MM.1S (cell line): Measurements from ENCODE around the gene ARSI.

ENCODE experiments used
- DNase-seq: peaks from one replicate; pipeline ENCODE4 v3.0.0-alpha.2; 2015
- H2AFZ ChIP-seq: fragments of 300-600 bp; sonication (generic); 2 replicates; pipeline ENCODE4 v1.6.0; 2016; ENCODE audit warnings: antibody characterized with exemption, low read length
- H3F3A ChIP-seq: fragments of 300-600 bp; sonication (generic); 2 replicates; pipeline ENCODE4 v1.6.1; 2016; ENCODE audit warnings: mild to moderate bottlenecking, antibody characterized with exemption, low read length, moderate library complexity, mixed read lengths; ENCODE audit not compliant: insufficient read depth
- H3K27ac ChIP-seq: fragments of 300-600 bp; sonication (generic); 2 replicates; pipeline ENCODE4 v1.5.1; 2016; ENCODE audit warnings: mild to moderate bottlenecking, low read length
- H3K27me3 ChIP-seq: fragments of 300-600 bp; sonication (generic); replicated peaks from 2 replicates; pipeline ENCODE4 v1.6.0; 2016; ENCODE audit warnings: low read length; ENCODE audit not compliant: insufficient read depth
- H3K36me3 ChIP-seq: fragments of 300-600 bp; sonication (generic); replicated peaks from 2 replicates; pipeline ENCODE4 v1.6.1; 2016; ENCODE audit warnings: mild to moderate bottlenecking, low read length, mixed read lengths; ENCODE audit not compliant: insufficient read depth
- H3K4me1 ChIP-seq: fragments of 300-600 bp; sonication (generic); 2 replicates; pipeline ENCODE4 v1.6.1; 2016; ENCODE audit warnings: low read length, mixed read lengths
- H3K4me2 ChIP-seq: fragments of 300-600 bp; sonication (generic); 2 replicates; pipeline ENCODE4 v1.6.0; 2016; ENCODE audit warnings: low read depth, low read length
- H3K4me3 ChIP-seq: fragments of 300-600 bp; sonication (generic); 2 replicates; pipeline ENCODE4 v1.5.1; 2016; ENCODE audit warnings: low read length, mixed read lengths
- H3K79me2 ChIP-seq: fragments of 300-600 bp; sonication (generic); 2 replicates; pipeline ENCODE4 v1.6.1; 2016; ENCODE audit warnings: mixed run types, low read length, mixed read lengths
- H3K9ac ChIP-seq: fragments of 300-600 bp; sonication (generic); 2 replicates; pipeline ENCODE4 v1.6.1; 2016; ENCODE audit warnings: low read length, mixed read lengths
- H3K9me2 ChIP-seq: fragments of 300-600 bp; sonication (generic); replicated peaks from 2 replicates; pipeline ENCODE4 v1.6.1; 2016; ENCODE audit warnings: mild to moderate bottlenecking, low read length, mixed read lengths; ENCODE audit not compliant: insufficient read depth
- H3K9me3 ChIP-seq: fragments of 300-600 bp; sonication (generic); replicated peaks from 2 replicates; pipeline ENCODE4 v1.6.1; 2016; ENCODE audit warnings: mild to moderate bottlenecking, low read length, mixed read lengths; ENCODE audit not compliant: insufficient read depth
- H4K20me1 ChIP-seq: fragments of 300-600 bp; sonication (generic); 2 replicates; pipeline ENCODE4 v1.6.1; 2016; ENCODE audit warnings: mild to moderate bottlenecking, low read length, moderate library complexity, mixed read lengths; ENCODE audit not compliant: insufficient read depth
- EZH2 ChIP-seq: fragments of 300-600 bp; sonication (generic); optimal IDR thresholded peaks from 2 replicates; pipeline ENCODE3; 2017; ENCODE audit warnings: low read depth, mild to moderate bottlenecking, antibody characterized with exemption, low read length, mixed read lengths
- EZH2phosphoT487 ChIP-seq: fragments of 300-600 bp; sonication (generic); IDR thresholded peaks from 2 replicates; pipeline ENCODE4 v1.6.1; 2018; ENCODE audit warnings: antibody characterized with exemption, low read length
- TF ChIP-seq, protein P1 (sequence below): fragments of 300-600 bp; sonication (generic); IDR thresholded peaks from 2 replicates; pipeline ENCODE4 v1.5.1; 2016; ENCODE audit warnings: antibody characterized with exemption, low read length, mixed read lengths

Gene ARSI

DNA sequence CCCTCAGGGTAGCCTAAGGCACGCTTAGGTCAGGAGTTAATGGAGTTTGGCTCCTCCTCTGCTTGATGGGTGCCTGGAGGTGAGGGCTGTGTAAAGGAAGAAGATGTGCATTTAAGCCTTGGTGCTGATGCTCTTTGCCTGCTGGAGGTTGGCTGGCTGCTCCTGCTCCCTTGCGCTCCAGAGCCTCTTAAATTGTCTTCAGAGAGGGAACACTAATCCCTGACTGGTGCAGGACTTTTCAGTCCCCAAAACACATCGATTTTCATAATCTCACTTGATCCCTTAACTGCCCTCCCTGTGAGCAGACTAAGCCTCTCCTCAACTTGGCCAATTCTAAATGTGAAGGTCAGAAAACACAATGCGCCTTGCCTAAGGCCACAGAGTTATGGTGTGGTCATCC lies 38.6 kb upstream of the ARSI start:
- no peaks in the 10 kb centered on the region for H3K27me3 ChIP-seq
- H3K9ac ChIP-seq, result no peak overlapping the region
- H3K9me2 ChIP-seq, result no peaks in the 10 kb centered on the region
- H3K4me3 ChIP-seq, result no peak overlapping the region
- H3K27ac ChIP-seq, result peak overlapping the region; percentile 48; the same call in 1 of the 2 replicates
- H3K36me3 ChIP-seq, result no peaks in the 10 kb centered on the region
- H2AFZ ChIP-seq, result 0 out of 2 replicates have a peak overlapping the region, but pooled peaks have one; percentile 18
- TF ChIP-seq EZH2, result no peak
- TF ChIP-seq EZH2phosphoT487, result no peak
- TF ChIP-seq, protein P1, sequence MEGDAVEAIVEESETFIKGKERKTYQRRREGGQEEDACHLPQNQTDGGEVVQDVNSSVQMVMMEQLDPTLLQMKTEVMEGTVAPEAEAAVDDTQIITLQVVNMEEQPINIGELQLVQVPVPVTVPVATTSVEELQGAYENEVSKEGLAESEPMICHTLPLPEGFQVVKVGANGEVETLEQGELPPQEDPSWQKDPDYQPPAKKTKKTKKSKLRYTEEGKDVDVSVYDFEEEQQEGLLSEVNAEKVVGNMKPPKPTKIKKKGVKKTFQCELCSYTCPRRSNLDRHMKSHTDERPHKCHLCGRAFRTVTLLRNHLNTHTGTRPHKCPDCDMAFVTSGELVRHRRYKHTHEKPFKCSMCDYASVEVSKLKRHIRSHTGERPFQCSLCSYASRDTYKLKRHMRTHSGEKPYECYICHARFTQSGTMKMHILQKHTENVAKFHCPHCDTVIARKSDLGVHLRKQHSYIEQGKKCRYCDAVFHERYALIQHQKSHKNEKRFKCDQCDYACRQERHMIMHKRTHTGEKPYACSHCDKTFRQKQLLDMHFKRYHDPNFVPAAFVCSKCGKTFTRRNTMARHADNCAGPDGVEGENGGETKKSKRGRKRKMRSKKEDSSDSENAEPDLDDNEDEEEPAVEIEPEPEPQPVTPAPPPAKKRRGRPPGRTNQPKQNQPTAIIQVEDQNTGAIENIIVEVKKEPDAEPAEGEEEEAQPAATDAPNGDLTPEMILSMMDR, result no peak
- no peaks in the 10 kb centered on the region for H3K79me2 ChIP-seq
- H4K20me1 ChIP-seq, result no peaks in the 10 kb centered on the region
- peak; percentile 14 for DNase-seq
- peaks cover 45% of the 10 kb centered on the region for H3F3A ChIP-seq
- H3K4me2 ChIP-seq, result peak overlapping the region; percentile 34; the same call in 1 of the 2 replicates
- H3K9me3 ChIP-seq, result no peaks in the 10 kb centered on the region
- H3K4me1 ChIP-seq, result peaks cover 61% of the 10 kb centered on the region

DNA sequence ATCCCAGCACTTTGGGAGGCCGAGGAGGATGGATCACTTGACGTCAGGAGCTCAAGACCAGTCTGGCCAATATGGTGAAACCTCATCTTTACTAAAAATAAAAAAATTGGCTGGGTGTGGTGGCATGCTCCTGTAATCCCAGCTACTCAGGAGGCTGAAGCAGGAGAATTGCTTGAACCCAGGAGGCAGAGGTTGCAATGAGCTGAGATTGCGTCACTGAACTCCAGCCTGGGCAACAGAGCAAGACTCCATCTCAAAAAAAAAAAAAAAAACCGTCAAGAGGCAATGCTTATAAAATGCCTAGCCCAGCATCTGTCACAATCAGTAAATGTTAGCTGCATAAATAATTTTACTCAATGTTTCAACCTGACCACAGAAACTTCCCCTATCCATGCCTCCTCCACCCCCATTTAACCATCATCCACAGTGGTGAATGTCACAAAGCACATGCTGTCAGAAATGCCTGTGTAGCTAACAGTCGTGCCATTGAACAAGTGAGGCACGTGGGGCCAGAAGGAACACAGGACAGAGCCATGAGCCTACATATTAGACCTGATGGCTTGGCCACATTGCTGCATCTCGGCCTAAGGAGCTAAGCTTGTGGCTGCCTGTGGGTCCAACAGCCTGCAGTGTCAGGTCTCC lies 38.0 kb upstream of the ARSI start:
- Histone ChIP-seq H3K27ac (peak overlapping the region; percentile 80; the same call in 1 of the 2 replicates), H4K20me1 (no peaks in the 10 kb centered on the region), H2AFZ (0 out of 2 replicates have a peak overlapping the region, but pooled peaks have one; percentile 18), H3K4me2 (peak overlapping the region; percentile 44; the same call in 1 of the 2 replicates), H3K79me2 (no peaks in the 10 kb centered on the region), H3K27me3 (no peaks in the 10 kb centered on the region), H3F3A (peaks cover 45% of the 10 kb centered on the region), H3K36me3 (no peaks in the 10 kb centered on the region), H3K9ac (no peak overlapping the region), H3K4me1 (peaks cover 61% of the 10 kb centered on the region), H3K9me3 (no peaks in the 10 kb centered on the region), H3K9me2 (no peaks in the 10 kb centered on the region), H3K4me3 (no peak overlapping the region)
- no peak for TF ChIP-seq EZH2
- TF ChIP-seq, protein P1, result no peak
- no peak for TF ChIP-seq EZH2phosphoT487
- DNase-seq, result peak; percentile 75

DNA sequence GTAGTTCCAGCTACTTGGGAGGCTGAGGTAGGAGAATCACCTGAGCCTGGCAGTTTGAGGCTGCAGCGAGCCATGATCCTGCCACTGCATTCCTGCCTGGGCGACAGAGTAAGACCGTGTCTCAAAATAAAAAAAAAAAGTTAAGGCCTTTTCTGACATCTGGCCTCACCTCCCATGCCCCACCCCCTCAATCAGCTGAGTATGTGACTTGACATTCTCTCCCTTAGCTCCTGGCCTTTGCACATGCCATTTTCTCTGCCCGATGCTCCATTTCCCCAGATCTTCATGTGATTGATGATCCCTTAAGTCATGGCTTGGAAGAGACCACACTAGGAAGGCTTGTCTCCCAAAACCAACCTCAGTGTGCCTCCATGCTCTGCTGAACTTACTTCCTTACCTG lies 37.1 kb upstream of the ARSI start:
- no peak overlapping the region for H3K4me3 ChIP-seq
- no peaks in the 10 kb centered on the region for H3K27me3 ChIP-seq
- H2AFZ ChIP-seq, result no peak overlapping the region
- no peaks in the 10 kb centered on the region for H3K79me2 ChIP-seq
- H3K4me2 ChIP-seq, result peak overlapping the region; percentile 44
- peaks cover 45% of the 10 kb centered on the region for H3F3A ChIP-seq
- H3K27ac ChIP-seq, result peak overlapping the region; percentile 80
- no peaks in the 10 kb centered on the region for H3K9me3 ChIP-seq
- H4K20me1 ChIP-seq, result no peaks in the 10 kb centered on the region
- no peaks in the 10 kb centered on the region for H3K9me2 ChIP-seq
- 0 out of 2 replicates have a peak overlapping the region, but pooled peaks have one; percentile 15 for H3K9ac ChIP-seq
- TF ChIP-seq, protein P1, result no peak
- TF ChIP-seq EZH2, result no peak
- TF ChIP-seq EZH2phosphoT487, result no peak
- H3K4me1 ChIP-seq, result peaks cover 61% of the 10 kb centered on the region
- peak; percentile 21 for DNase-seq
- H3K36me3 ChIP-seq, result no peaks in the 10 kb centered on the region
